ENCODE results near the gene KIRREL3. TPM values are rescaled to one million over a fixed set of nuclear protein-coding genes. Genes with fewer than 3 reads are reported as not detected.

KIRREL3 gene
- total and polyA plus RNA-seq, 9 of the 15 experiments (the other 6 are each of a cell fraction or from before 2014, with no cell fraction given) = 0.04 to 0.10 TPM; not detected in 7

GRCh38 chr11:126426820-126427749, 573.5 kb downstream of the KIRREL3 start (continued):
- no peak for TF ChIP-seq ZBTB9 (CRISPR knock-in tag; IDR thresholded peaks at IDR 0.05)
- TF ChIP-seq XRCC4 (IDR thresholded peaks at IDR 0.05; ENCODE audit: extremely low read depth, insufficient read depth, insufficient read length) = no peak
- no peak for TF ChIP-seq CREB1 (IDR thresholded peaks at IDR 0.05)
- TF ChIP-seq CREB1 (CRISPR knock-in tag; IDR thresholded peaks at IDR 0.05) = no peak
- TF ChIP-seq C11orf30 (IDR thresholded peaks at IDR 0.05; ENCODE audit: low read depth) = no peak
- TF ChIP-seq KLF6 (CRISPR knock-in tag; IDR thresholded peaks at IDR 0.05; ENCODE audit: borderline replicate concordance) = no peak
- no peak for TF ChIP-seq HMGN3 (IDR thresholded peaks at IDR 0.05; ENCODE audit: borderline replicate concordance, extremely low read depth, insufficient read length, low read depth, low read length)

GRCh38 chr11:126426106-126426505, 574.5 kb downstream of the KIRREL3 start:
- peaks cover 50% of the 10 kb centered on the region for H4K20me1 ChIP-seq (replicated peaks; ENCODE audit: control insufficient read depth, insufficient read depth, low read length)
- TF ChIP-seq ZNF639 (CRISPR knock-in tag; conservative IDR thresholded peaks at IDR 0.05 in 1 of 2, IDR thresholded peaks at IDR 0.05 in 1 of 2) (no peak), RBM25 (IDR thresholded peaks at IDR 0.05; ENCODE audit: low read depth, low read length, severe bottlenecking) (peak; percentile 47), CXXC5 (CRISPR knock-in tag; IDR thresholded peaks at IDR 0.05) (no peak), MNT (conservative IDR thresholded peaks at IDR 0.05) (no peak), SNIP1 (IDR thresholded peaks at IDR 0.05; ENCODE audit: low read depth) (no peak)
- no peak overlapping the region for H2AFZ ChIP-seq (ENCODE audit: low read depth, low read length)
- no peak overlapping the region for H3K27ac ChIP-seq (ENCODE audit: extremely low read depth, low read depth, low read length)
- FAIRE-seq (no peak), DNase-seq (ENCODE audit: extremely low read depth in 1 of 4, low spot score in 3 of 4) (no peak), ATAC-seq (no peak)
- H3K9me1 ChIP-seq (ENCODE audit: control insufficient read depth, insufficient read depth, low read length) = no peaks in the 10 kb centered on the region
- H3K27me3 ChIP-seq (ENCODE audit: control insufficient read depth in 2 of 2, insufficient read depth in 2 of 2, low read length in 2 of 2) = peaks cover 28 to 62% of the 10 kb centered on the region in 2 experiments
- intact Hi-C loops (cut with micrococcal nuclease) = no loop called here
- POLR2A ChIA-PET = interaction anchor here (0.5 kb wide), 1 partner anchor 143 kb away, joined by 3 read pairs; the partner anchor contains the start of gene TIRAP
- no peaks in the 10 kb centered on the region for H3K9me3 ChIP-seq (replicated peaks; ENCODE audit: control insufficient read depth, insufficient read depth, low read depth, low read length)
- no peak overlapping the region for H3K9ac ChIP-seq (ENCODE audit: insufficient read depth in 1 of 2, low read depth in 2 of 2, low read length in 2 of 2)
- 30% methylated on average over 3 of the region's 3 CpGs for WGBS (ENCODE audit: insufficient coverage, low coverage, missing lambda C conversion rate)
- no TSS peak for BruUV-seq (replicated peaks)
- H3K79me2 ChIP-seq (ENCODE audit: control insufficient read depth, insufficient read depth, low read length) = no peaks in the 10 kb centered on the region
- H3K4me1 ChIP-seq (replicated peaks in 1 of 2; ENCODE audit: control insufficient read depth in 2 of 2, insufficient read depth in 2 of 2, low read length in 2 of 2) = peaks cover 0 to 12% of the 10 kb centered on the region in 2 experiments; a peak in 2 of 5 replicates
- in situ Hi-C loops (cut with MboI) = no loop called here
- CTCF ChIA-PET (ENCODE audit: low intra/inter-chr PET ratio) = no interaction called here
- H3K4me2 ChIP-seq (ENCODE audit: insufficient read depth, low read length) = no peak overlapping the region
- no peak overlapping the region for H3K4me3 ChIP-seq
- H3K36me3 ChIP-seq (ENCODE audit: control insufficient read depth, insufficient read depth, low read length) = no peaks in the 10 kb centered on the region

Measured in K562 (cell line).